ENCODE measurements around the gene PRAF2.

Gene PRAF2

DNA sequence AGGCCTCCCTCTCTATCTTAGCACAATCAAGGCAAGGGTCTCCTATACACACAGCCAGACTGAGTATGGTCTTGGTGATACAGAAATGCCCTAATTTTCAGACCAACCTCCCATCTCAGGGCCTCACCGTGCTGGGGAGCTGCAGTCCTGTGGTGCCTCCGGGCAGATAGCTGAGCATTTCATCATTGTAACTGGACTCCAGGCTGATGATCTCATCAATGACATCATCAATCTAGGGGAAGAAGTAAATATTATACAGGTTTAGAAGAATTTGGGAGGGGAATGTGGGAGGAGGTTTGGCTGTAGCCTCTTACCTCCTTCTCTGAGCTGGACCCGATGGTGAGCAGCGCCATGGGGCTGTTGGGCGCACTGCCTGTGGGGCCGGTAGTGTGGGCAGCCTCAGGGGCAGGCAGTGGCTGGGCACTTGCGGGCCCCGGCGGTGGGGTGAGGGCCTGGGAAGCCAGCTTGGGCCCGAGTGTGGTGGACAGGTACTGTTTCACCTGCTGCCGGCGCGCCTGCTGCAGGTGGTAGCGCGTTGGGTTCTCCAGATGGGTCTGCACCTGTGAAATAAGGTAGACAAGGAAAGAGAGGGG lies 35.8 kb downstream of the PRAF2 start:
- H3K4me3 ChIP-seq (ENCODE audit: low read depth, low read length): no peak overlapping the region
- TF ChIP-seq CTCF (IDR thresholded peaks at IDR 0.05; ENCODE audit: low read depth, low read length): no peak

- TF ChIP-seq CTCF (IDR thresholded peaks at IDR 0.05; ENCODE audit: low read depth, low read length): no peak
- H3K4me3 ChIP-seq (ENCODE audit: low read depth, low read length): no peak overlapping the region
Observed at GRCh38 chrX:49030283-49030682, 43.5 kb downstream of the PRAF2 start.

GRCh38 chrX:49029876-49030275 lies 43.9 kb downstream of the PRAF2 start:
- no peak overlapping the region for H3K4me3 ChIP-seq (ENCODE audit: low read depth, low read length)
- TF ChIP-seq CTCF (IDR thresholded peaks at IDR 0.05; ENCODE audit: low read depth, low read length): no peak

Measured in WI38 (cell line).